ENCODE measurements around the gene ANKFN1.
"Not testable (repeated sequence)": the region's sequence is repeated elsewhere in the genome, so short reads cannot be mapped to it uniquely, and the experiment has no call there.

Gene ANKFN1

GRCh38 chr17:56359518-56359917, 206.2 kb downstream of the ANKFN1 start:
- no peak for DNase-seq

- DNase-seq: no peak
Measured at GRCh38 chr17:56367366-56367765, 214.1 kb downstream of the ANKFN1 start.

- no peak for DNase-seq
Measured at GRCh38 chr17:56373981-56374833, 220.9 kb downstream of the ANKFN1 start.

GRCh38 chr17:56389356-56389755, 236.1 kb downstream of the ANKFN1 start:
- DNase-seq: no peak

GRCh38 chr17:56392321-56392720, 239.0 kb downstream of the ANKFN1 start:
- no peak for DNase-seq

- DNase-seq: no peak
Measured at GRCh38 chr17:56393156-56393555, 239.9 kb downstream of the ANKFN1 start.

- no peak for DNase-seq
Measured at GRCh38 chr17:56395787-56396186, 242.5 kb downstream of the ANKFN1 start.

GRCh38 chr17:56407086-56407485, 253.8 kb downstream of the ANKFN1 start:
- no peak for DNase-seq

- DNase-seq: not testable (repeated sequence)
Measured at GRCh38 chr17:56412356-56412755, 259.1 kb downstream of the ANKFN1 start.

- DNase-seq: no peak
Measured at GRCh38 chr17:56416682-56417351, 263.5 kb downstream of the ANKFN1 start.

GRCh38 chr17:56424005-56424404, 270.7 kb downstream of the ANKFN1 start:
- no peak for DNase-seq

- no peak for DNase-seq
Measured at GRCh38 chr17:56424543-56425044, 271.3 kb downstream of the ANKFN1 start.

- DNase-seq: no peak
Measured at GRCh38 chr17:56425483-56425882, 272.2 kb downstream of the ANKFN1 start.

GRCh38 chr17:56426901-56427300, 273.6 kb downstream of the ANKFN1 start:
- no peak for DNase-seq

- no peak for DNase-seq
Measured at GRCh38 chr17:56431736-56432135, 278.5 kb downstream of the ANKFN1 start.

- no peak for DNase-seq
Measured at GRCh38 chr17:56432443-56432842, 279.2 kb downstream of the ANKFN1 start.

- DNase-seq: no peak
Measured at GRCh38 chr17:56434610-56435009, 281.3 kb downstream of the ANKFN1 start.

- DNase-seq: no peak
Measured at GRCh38 chr17:56436142-56436541, 282.9 kb downstream of the ANKFN1 start.

- DNase-seq: no peak
Measured at GRCh38 chr17:56440419-56440818, 287.1 kb downstream of the ANKFN1 start.

GRCh38 chr17:56441308-56441707, 288.0 kb downstream of the ANKFN1 start:
- no peak for DNase-seq

- no peak for DNase-seq
Measured at GRCh38 chr17:56445692-56446411, 292.6 kb downstream of the ANKFN1 start.

- no peak for DNase-seq
Measured at GRCh38 chr17:56447171-56447570, 293.9 kb downstream of the ANKFN1 start.

- DNase-seq: no peak
Measured at GRCh38 chr17:56448371-56448770, 295.1 kb downstream of the ANKFN1 start.

All from right forelimb (tissue), 1 donor.